Ovary (tissue), 3 donors: Measurements from ENCODE around the gene TRPV3.

Experiments used
- POLR2A ChIP-seq: fragments of 450-650 bp; IDR thresholded peaks from one replicate; pipeline ENCODE4 v1.6.1; 2017; ENCODE audit warnings: antibody characterized with exemption, mild to moderate bottlenecking, moderate library complexity
- TF ChIP-seq, protein P1 (sequence below), 3 donors: fragments of 450-650 bp in 2 of 3; fragments of 200-600 bp in 1 of 3; IDR thresholded peaks; one replicate each; pipeline versions ENCODE4 v1.5.1 to v1.8.0; 2016 to 2022; ENCODE audit warnings: antibody characterized with exemption in 3 of 3, mild to moderate bottlenecking in 1 of 3
- donor health status: DM: no; HTN: no; CAD: no.

DNA sequence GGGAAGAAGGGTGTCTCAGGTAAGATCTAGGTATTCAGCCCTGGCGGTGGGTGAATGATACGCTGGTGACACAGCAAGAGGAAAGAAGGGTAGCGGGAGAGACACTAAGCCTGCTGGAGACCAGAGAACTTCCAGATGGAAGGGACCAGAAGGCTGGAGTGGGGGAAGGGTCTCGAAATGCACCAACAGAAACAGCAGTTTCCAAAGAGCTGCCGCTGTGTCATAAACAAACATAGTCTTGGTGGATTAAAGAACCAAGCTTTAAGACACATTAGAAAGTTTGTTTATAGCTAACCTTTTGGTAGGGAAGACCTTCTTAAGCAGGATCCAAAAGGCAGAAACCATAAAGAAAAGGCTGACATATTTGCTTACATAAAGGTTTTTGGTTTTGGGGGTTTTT, 20.9 kb downstream of the TRPV3 start:
- TF ChIP-seq, protein P1, sequence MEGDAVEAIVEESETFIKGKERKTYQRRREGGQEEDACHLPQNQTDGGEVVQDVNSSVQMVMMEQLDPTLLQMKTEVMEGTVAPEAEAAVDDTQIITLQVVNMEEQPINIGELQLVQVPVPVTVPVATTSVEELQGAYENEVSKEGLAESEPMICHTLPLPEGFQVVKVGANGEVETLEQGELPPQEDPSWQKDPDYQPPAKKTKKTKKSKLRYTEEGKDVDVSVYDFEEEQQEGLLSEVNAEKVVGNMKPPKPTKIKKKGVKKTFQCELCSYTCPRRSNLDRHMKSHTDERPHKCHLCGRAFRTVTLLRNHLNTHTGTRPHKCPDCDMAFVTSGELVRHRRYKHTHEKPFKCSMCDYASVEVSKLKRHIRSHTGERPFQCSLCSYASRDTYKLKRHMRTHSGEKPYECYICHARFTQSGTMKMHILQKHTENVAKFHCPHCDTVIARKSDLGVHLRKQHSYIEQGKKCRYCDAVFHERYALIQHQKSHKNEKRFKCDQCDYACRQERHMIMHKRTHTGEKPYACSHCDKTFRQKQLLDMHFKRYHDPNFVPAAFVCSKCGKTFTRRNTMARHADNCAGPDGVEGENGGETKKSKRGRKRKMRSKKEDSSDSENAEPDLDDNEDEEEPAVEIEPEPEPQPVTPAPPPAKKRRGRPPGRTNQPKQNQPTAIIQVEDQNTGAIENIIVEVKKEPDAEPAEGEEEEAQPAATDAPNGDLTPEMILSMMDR (IDR thresholded peaks at IDR 0.05) = no peak
- no peak for TF ChIP-seq POLR2A
